Chondrocyte (in vitro differentiated cells): ENCODE results near the gene ARMH2. TPM values are rescaled to one million over a fixed set of nuclear protein-coding genes. Genes with fewer than 3 reads are reported as not detected.
"Not testable (repeated sequence)": the region's sequence is repeated elsewhere in the genome, so short reads cannot be mapped to it uniquely, and the experiment has no call there.

ENCODE experiments used
- DNase-seq: peaks from one replicate; pipeline ENCODE4 v3.0.0; 2021; ENCODE audit warnings: mixed read lengths, low spot score
- H3K27ac Mint-ChIP-seq: one replicate; pipeline ENCODE4 v1.8.0; 2021; ENCODE audit warnings: mild to moderate bottlenecking, moderate library complexity, mixed read lengths; ENCODE audit not compliant: unreplicated experiment
- H3K27me3 Mint-ChIP-seq: 2 replicates; pipeline ENCODE4 v1.8.0; 2021; ENCODE audit warnings: low read depth, mixed read lengths
- H3K36me3 Mint-ChIP-seq: 2 replicates; pipeline ENCODE4 v1.8.0; 2021; ENCODE audit warnings: low read depth, mixed read lengths
- H3K4me1 Mint-ChIP-seq: 2 replicates; pipeline ENCODE4 v1.8.0; 2021; ENCODE audit warnings: low read depth, mild to moderate bottlenecking, mixed read lengths
- H3K4me3 Mint-ChIP-seq: one replicate; pipeline ENCODE4 v1.8.0; 2021; ENCODE audit warnings: mild to moderate bottlenecking, moderate library complexity, mixed read lengths; ENCODE audit not compliant: unreplicated experiment
- H3K9me3 Mint-ChIP-seq: 2 replicates; pipeline ENCODE4 v1.8.0; 2021; ENCODE audit warnings: low read depth, mixed read lengths
- CTCF ChIP-seq: fragments of 200-600 bp; sonication (generic); IDR thresholded peaks from 2 replicates; pipeline ENCODE4 v1.5.0; 2021; ENCODE audit warnings: antibody characterized with exemption, mild to moderate bottlenecking, moderate library complexity
- total RNA-seq: library from RNA; stranded (reverse); gene quantifications from 3 replicates; pipeline ENCODE4 v1.2.1, GENCODE V29; 2021

The ARMH2 gene
- total RNA-seq, 1 donor from 2014 or later = not detected

DNA sequence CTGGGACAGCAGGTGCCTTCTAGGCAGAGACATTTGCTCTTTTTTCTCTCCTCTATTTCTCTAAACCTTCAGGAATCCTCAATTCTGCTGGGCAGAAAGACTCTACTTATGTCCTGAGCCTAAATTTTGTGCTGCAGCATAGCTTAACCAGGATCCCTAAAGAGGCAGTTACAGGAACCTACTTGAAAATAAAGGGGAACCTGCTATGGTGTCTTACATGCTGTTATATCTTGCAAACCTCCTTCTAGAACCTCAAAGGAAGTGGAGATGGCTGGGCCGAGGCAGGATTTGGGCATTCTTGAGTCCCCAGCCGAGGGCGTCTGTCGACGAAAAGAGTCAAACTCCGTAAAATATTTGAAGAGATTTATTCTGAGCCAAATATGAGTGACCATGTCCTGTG, 41.1 kb downstream of the ARMH2 start:
- Mint-ChIP-seq H3K36me3 (no peaks in the 10 kb centered on the region), H3K4me3 (no peak overlapping the region), H3K27me3 (no peaks in the 10 kb centered on the region), H3K27ac (no peak overlapping the region), H3K9me3 (no peaks in the 10 kb centered on the region), H3K4me1 (no peaks in the 10 kb centered on the region)
- DNase-seq = no peak
- TF ChIP-seq CTCF = no peak

DNA sequence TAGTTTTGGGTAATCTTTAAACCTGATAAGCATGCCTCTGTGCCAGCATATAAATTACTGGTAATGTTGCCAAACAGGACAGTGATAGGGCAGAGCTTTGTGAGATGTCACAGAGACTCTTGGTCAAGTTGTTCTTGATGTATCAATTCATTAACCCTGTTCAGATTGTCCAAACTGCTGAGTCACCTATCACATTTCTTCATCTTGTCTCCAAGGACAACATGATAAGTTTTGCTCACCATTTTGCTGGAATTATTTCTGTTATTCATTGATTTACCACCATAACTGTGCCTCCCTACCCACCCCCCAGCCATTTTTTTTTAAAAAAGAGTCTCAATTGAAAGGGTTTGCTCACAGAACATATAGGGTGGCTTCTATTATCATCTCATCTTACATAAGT, 43.4 kb downstream of the ARMH2 start:
- H3K9me3 Mint-ChIP-seq = no peaks in the 10 kb centered on the region
- no peaks in the 10 kb centered on the region for H3K4me1 Mint-ChIP-seq
- H3K27me3 Mint-ChIP-seq = no peaks in the 10 kb centered on the region
- DNase-seq = no peak
- no peak for TF ChIP-seq CTCF
- H3K27ac Mint-ChIP-seq = no peak overlapping the region
- no peak overlapping the region for H3K4me3 Mint-ChIP-seq
- no peaks in the 10 kb centered on the region for H3K36me3 Mint-ChIP-seq

GRCh38 chr6:24754378-24754777, 44.3 kb downstream of the ARMH2 start:
- H3K36me3 Mint-ChIP-seq, H3K9me3 Mint-ChIP-seq, DNase-seq, H3K27ac Mint-ChIP-seq, H3K27me3 Mint-ChIP-seq, H3K4me3 Mint-ChIP-seq, H3K4me1 Mint-ChIP-seq: not testable (repeated sequence)

GRCh38 chr6:24753545-24753944, 45.2 kb downstream of the ARMH2 start:
- Mint-ChIP-seq H3K4me3 (no peak overlapping the region), H3K36me3 (no peaks in the 10 kb centered on the region), H3K27me3 (no peaks in the 10 kb centered on the region), H3K4me1 (no peaks in the 10 kb centered on the region), H3K27ac (no peak overlapping the region), H3K9me3 (no peaks in the 10 kb centered on the region)
- no peak for DNase-seq
- TF ChIP-seq CTCF = no peak

GRCh38 chr6:24752917-24753492, 45.7 kb downstream of the ARMH2 start:
- Mint-ChIP-seq H3K27ac (no peak overlapping the region), H3K9me3 (no peaks in the 10 kb centered on the region), H3K4me3 (no peak overlapping the region), H3K4me1 (no peaks in the 10 kb centered on the region), H3K36me3 (no peaks in the 10 kb centered on the region), H3K27me3 (no peaks in the 10 kb centered on the region)
- DNase-seq = no peak
- no peak for TF ChIP-seq CTCF

- H3K36me3 Mint-ChIP-seq = no peaks in the 10 kb centered on the region
- H3K4me1 Mint-ChIP-seq = no peaks in the 10 kb centered on the region
- H3K9me3 Mint-ChIP-seq = no peaks in the 10 kb centered on the region
- no peak for TF ChIP-seq CTCF
- no peaks in the 10 kb centered on the region for H3K27me3 Mint-ChIP-seq
- no peak overlapping the region for H3K27ac Mint-ChIP-seq
- no peak overlapping the region for H3K4me3 Mint-ChIP-seq
- no peak for DNase-seq
These were observed 46.2 kb downstream of the ARMH2 start for GRCh38 chr6:24752503-24752902.

GRCh38 chr6:24750878-24751277, 47.8 kb downstream of the ARMH2 start:
- not testable (repeated sequence) for H3K27ac Mint-ChIP-seq, H3K4me3 Mint-ChIP-seq, H3K9me3 Mint-ChIP-seq, DNase-seq, H3K36me3 Mint-ChIP-seq, H3K27me3 Mint-ChIP-seq, H3K4me1 Mint-ChIP-seq
